ENCODE data around the gene TAF5L. TPM values are rescaled to one million over a fixed set of nuclear protein-coding genes. Genes with fewer than 3 reads are reported as not detected.

Gene TAF5L
- polyA plus RNA-seq, 2 of the 4 experiments (the other 2 are of a cell fraction): 17.4 to 25.0 TPM

DNA sequence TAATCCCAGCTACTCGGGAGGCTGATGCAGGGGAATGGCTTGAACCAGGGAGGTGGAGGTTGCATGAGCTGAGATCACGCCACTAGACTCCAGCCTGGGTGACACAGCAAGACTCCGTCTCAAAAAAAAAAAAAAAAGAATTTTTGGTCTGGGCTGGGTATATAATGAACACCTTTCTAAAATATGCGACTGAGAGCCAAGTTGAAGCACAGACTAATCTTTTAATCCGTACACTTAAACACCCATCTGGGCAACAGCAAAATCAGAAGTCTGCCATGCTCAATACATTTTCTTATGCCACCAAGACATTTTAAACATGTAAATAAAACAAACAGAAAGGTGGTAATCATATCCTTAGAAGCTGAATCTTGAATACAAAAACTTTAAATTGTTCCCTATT is 35.8 kb downstream of the TAF5L start:
- TF ChIP-seq, protein P1, sequence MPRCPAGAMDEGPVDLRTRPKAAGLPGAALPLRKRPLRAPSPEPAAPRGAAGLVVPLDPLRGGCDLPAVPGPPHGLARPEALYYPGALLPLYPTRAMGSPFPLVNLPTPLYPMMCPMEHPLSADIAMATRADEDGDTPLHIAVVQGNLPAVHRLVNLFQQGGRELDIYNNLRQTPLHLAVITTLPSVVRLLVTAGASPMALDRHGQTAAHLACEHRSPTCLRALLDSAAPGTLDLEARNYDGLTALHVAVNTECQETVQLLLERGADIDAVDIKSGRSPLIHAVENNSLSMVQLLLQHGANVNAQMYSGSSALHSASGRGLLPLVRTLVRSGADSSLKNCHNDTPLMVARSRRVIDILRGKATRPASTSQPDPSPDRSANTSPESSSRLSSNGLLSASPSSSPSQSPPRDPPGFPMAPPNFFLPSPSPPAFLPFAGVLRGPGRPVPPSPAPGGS (IDR thresholded peaks at IDR 0.05): no peak
- TF ChIP-seq JUN (IDR thresholded peaks at IDR 0.05): no peak
- DNase-seq (ENCODE audit: low read depth in 1 of 2, low spot score in 1 of 2) (no peak), ATAC-seq (no peak), FAIRE-seq (no peak)
- Histone ChIP-seq H3K4me3 (no peak overlapping the region), H3K4me2 (no peak overlapping the region), H3K9me3 (no peaks in the 10 kb centered on the region), H3K4me1 (no peaks in the 10 kb centered on the region), H3K27ac (no peak overlapping the region)
- 91% methylated on average over 5 of the region's 5 CpGs for WGBS (ENCODE audit: missing lambda C conversion rate)
- CTCF ChIA-PET: interaction anchor here (1.0 to 1.3 kb wide), 2 partner anchors 69 to 332 kb away, joined by 3 read pairs; no protein-coding TSS in a partner anchor
- POLR2A ChIA-PET: no interaction called here

DNA sequence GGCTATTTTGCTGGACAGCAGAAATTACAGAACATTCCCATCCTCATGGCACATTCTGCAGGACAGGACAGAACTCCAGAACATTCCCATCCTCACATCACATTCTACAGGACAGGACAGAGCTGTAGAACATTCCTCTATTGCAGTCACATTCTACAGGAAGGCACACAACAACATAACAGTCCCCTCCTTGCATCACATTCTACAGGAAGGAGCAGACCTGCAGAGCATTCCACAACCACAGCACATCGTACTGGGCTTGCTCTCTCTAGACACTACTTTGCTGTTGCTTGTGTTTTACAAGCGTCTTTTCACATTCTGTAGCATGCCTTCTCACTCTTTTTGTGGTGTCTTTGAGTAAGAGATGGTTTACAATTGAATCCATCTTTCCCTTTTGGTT is 40.6 kb downstream of the TAF5L start:
- no peak overlapping the region for H3K4me3 ChIP-seq
- ChIA-PET CTCF (interaction anchor here (0.7 kb wide), 1 partner anchor 9 kb away, joined by 3 read pairs; no protein-coding TSS in a partner anchor), POLR2A (no interaction called here)
- no peak for DNase-seq (ENCODE audit: low read depth in 1 of 2, low spot score in 1 of 2)
- H3K9me3 ChIP-seq: no peaks in the 10 kb centered on the region
- H3K4me1 ChIP-seq: no peaks in the 10 kb centered on the region
- no peak overlapping the region for H3K27ac ChIP-seq
- ATAC-seq: peak in 1 of 2 experiments; percentile 44; a peak in 3 of 6 replicates
- no peak for FAIRE-seq
- TF ChIP-seq NFE2L2 (conservative IDR thresholded peaks at IDR 0.05; ENCODE audit: low read length) (no peak), NR3C1 (IDR thresholded peaks at IDR 0.05) (no peak), ESRRA (IDR thresholded peaks at IDR 0.05; ENCODE audit: borderline replicate concordance, low read length) (no peak), TP53 (CRISPR knock-in tag; IDR thresholded peaks at IDR 0.05) (no peak), RCOR1 (IDR thresholded peaks at IDR 0.05; ENCODE audit: low read depth, low read length) (no peak), ZFP36 (IDR thresholded peaks at IDR 0.05; ENCODE audit: borderline replicate concordance, partially characterized antibody) (no peak), GATA3 (IDR thresholded peaks at IDR 0.05; ENCODE audit: borderline replicate concordance) (no peak), CBX2 (IDR thresholded peaks at IDR 0.05; ENCODE audit: borderline replicate concordance, low read depth) (no peak), FOSL2 (IDR thresholded peaks at IDR 0.05) (no peak), FOSL2 (CRISPR knock-in tag; IDR thresholded peaks at IDR 0.05) (no peak)
- TF ChIP-seq, protein P1 (IDR thresholded peaks at IDR 0.05): no peak
- TF ChIP-seq, protein P2, sequence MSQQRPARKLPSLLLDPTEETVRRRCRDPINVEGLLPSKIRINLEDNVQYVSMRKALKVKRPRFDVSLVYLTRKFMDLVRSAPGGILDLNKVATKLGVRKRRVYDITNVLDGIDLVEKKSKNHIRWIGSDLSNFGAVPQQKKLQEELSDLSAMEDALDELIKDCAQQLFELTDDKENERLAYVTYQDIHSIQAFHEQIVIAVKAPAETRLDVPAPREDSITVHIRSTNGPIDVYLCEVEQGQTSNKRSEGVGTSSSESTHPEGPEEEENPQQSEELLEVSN (IDR thresholded peaks at IDR 0.05; ENCODE audit: borderline replicate concordance, low read depth): no peak
- TF ChIP-seq, protein P3, sequence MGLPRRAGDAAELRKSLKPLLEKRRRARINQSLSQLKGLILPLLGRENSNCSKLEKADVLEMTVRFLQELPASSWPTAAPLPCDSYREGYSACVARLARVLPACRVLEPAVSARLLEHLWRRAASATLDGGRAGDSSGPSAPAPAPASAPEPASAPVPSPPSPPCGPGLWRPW (IDR thresholded peaks at IDR 0.05): no peak
- TF ChIP-seq, protein P4, sequence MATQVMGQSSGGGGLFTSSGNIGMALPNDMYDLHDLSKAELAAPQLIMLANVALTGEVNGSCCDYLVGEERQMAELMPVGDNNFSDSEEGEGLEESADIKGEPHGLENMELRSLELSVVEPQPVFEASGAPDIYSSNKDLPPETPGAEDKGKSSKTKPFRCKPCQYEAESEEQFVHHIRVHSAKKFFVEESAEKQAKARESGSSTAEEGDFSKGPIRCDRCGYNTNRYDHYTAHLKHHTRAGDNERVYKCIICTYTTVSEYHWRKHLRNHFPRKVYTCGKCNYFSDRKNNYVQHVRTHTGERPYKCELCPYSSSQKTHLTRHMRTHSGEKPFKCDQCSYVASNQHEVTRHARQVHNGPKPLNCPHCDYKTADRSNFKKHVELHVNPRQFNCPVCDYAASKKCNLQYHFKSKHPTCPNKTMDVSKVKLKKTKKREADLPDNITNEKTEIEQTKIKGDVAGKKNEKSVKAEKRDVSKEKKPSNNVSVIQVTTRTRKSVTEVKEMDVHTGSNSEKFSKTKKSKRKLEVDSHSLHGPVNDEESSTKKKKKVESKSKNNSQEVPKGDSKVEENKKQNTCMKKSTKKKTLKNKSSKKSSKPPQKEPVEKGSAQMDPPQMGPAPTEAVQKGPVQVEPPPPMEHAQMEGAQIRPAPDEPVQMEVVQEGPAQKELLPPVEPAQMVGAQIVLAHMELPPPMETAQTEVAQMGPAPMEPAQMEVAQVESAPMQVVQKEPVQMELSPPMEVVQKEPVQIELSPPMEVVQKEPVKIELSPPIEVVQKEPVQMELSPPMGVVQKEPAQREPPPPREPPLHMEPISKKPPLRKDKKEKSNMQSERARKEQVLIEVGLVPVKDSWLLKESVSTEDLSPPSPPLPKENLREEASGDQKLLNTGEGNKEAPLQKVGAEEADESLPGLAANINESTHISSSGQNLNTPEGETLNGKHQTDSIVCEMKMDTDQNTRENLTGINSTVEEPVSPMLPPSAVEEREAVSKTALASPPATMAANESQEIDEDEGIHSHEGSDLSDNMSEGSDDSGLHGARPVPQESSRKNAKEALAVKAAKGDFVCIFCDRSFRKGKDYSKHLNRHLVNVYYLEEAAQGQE (IDR thresholded peaks at IDR 0.05): no peak
- H3K4me2 ChIP-seq: no peak overlapping the region
- WGBS (ENCODE audit: missing lambda C conversion rate): 51% methylated on average over 2 of the region's 2 CpGs

DNA sequence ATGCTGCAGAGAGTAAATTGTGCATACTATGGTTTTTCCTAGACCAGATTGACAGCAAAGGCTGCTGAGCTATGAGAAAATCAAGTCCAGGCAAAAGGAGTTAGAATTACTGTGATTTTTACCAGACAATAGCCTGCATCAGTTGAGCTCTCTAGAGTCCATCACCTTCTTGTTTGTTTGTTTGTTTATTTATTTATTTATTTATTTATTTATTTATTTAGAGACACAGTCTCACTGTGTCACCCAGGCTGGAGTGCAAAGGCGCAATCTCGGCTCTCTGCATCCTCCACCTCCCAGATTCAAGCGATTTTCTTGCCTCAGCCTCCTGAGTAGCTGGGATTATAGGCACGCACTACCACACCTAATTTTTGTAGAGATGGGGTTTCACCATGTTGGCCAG is 43.2 kb downstream of the TAF5L start:
- DNase-seq (ENCODE audit: low read depth in 1 of 2, low spot score in 1 of 2): no peak
- 79% methylated on average over 4 of the region's 4 CpGs for WGBS (ENCODE audit: missing lambda C conversion rate)
- POLR2A ChIA-PET: no interaction called here
- no peak overlapping the region for H3K27ac ChIP-seq
- H3K4me1 ChIP-seq: no peaks in the 10 kb centered on the region
- FAIRE-seq: no peak
- H3K4me2 ChIP-seq: no peak overlapping the region
- TF ChIP-seq TP53 (CRISPR knock-in tag; IDR thresholded peaks at IDR 0.05): no peak
- peak; percentile 32 for TF ChIP-seq ZC3H11A (IDR thresholded peaks at IDR 0.05)
- ATAC-seq: no peak
- H3K9me3 ChIP-seq: no peaks in the 10 kb centered on the region
- no peak overlapping the region for H3K4me3 ChIP-seq
- CTCF ChIA-PET: interaction anchor here (1.0 to 2.2 kb wide), 2 partner anchors 18 to 24 kb away, joined by 3 to 8 read pairs; partner anchors contain the start of gene ABCB10

Data from A549 (cell line).